ENCODE results near the gene MAP3K3.

Gene MAP3K3

GRCh38 chr17:63697341-63698286, 75.4 kb downstream of the MAP3K3 start:
- Histone ChIP-seq H3K9me3 (ENCODE audit: control insufficient read depth, insufficient read depth, low read length) (no peaks in the 10 kb centered on the region), H3K79me2 (ENCODE audit: control insufficient read depth, low read length) (peaks cover 47% of the 10 kb centered on the region), H4K20me1 (ENCODE audit: control insufficient read depth, insufficient read depth, low read depth, low read length) (peaks cover 1% of the 10 kb centered on the region), H3K27ac (ENCODE audit: low read depth, low read length) (peak overlapping the region; percentile 94), H3K27me3 (ENCODE audit: control insufficient read depth, low read length) (no peaks in the 10 kb centered on the region), H3K36me3 (ENCODE audit: control insufficient read depth, low read length) (peaks cover 61% of the 10 kb centered on the region), H3K9me2 (replicated peaks; ENCODE audit: control insufficient read depth, low read length) (no peaks in the 10 kb centered on the region), H3K4me3 (ENCODE audit: low read length) (peak overlapping the region; percentile 95), H3K4me2 (ENCODE audit: low read length) (peak overlapping the region; percentile 70), H3F3A (ENCODE audit: control insufficient read depth, insufficient read depth) (peaks cover 35% of the 10 kb centered on the region), H3K4me1 (ENCODE audit: control insufficient read depth, low read length) (peaks cover 64% of the 10 kb centered on the region)
- TF ChIP-seq EZH2phosphoT487 (IDR thresholded peaks at IDR 0.05; ENCODE audit: borderline replicate concordance, low read length) (no peak), CTCF (IDR thresholded peaks at IDR 0.05; ENCODE audit: low read depth, low read length, poor library complexity, severe bottlenecking) (peak; percentile 95)

- H3F3A ChIP-seq (ENCODE audit: control insufficient read depth, insufficient read depth): peaks cover 35% of the 10 kb centered on the region
- H3K4me2 ChIP-seq (ENCODE audit: low read length): peak overlapping the region; percentile 70
- peaks cover 55% of the 10 kb centered on the region for H3K79me2 ChIP-seq (ENCODE audit: control insufficient read depth, low read length)
- no peaks in the 10 kb centered on the region for H3K9me2 ChIP-seq (replicated peaks; ENCODE audit: control insufficient read depth, low read length)
- H3K4me1 ChIP-seq (ENCODE audit: control insufficient read depth, low read length): peaks cover 72% of the 10 kb centered on the region
- H4K20me1 ChIP-seq (ENCODE audit: control insufficient read depth, insufficient read depth, low read depth, low read length): peaks cover 5% of the 10 kb centered on the region
- no peaks in the 10 kb centered on the region for H3K27me3 ChIP-seq (ENCODE audit: control insufficient read depth, low read length)
- no peaks in the 10 kb centered on the region for H3K9me3 ChIP-seq (ENCODE audit: control insufficient read depth, insufficient read depth, low read length)
- peak overlapping the region; percentile 94 for H3K27ac ChIP-seq (ENCODE audit: low read depth, low read length)
- TF ChIP-seq EZH2phosphoT487 (IDR thresholded peaks at IDR 0.05; ENCODE audit: borderline replicate concordance, low read length): no peak
- no peak for TF ChIP-seq CTCF (IDR thresholded peaks at IDR 0.05; ENCODE audit: low read depth, low read length, poor library complexity, severe bottlenecking)
- H3K4me3 ChIP-seq (ENCODE audit: low read length): peak overlapping the region; percentile 95
- peaks cover 69% of the 10 kb centered on the region for H3K36me3 ChIP-seq (ENCODE audit: control insufficient read depth, low read length)
Observed at GRCh38 chr17:63698381-63698885, 76.2 kb downstream of the MAP3K3 start.

- no peak for TF ChIP-seq EZH2phosphoT487 (IDR thresholded peaks at IDR 0.05; ENCODE audit: borderline replicate concordance, low read length)
- no peak for TF ChIP-seq CTCF (IDR thresholded peaks at IDR 0.05; ENCODE audit: low read depth, low read length, poor library complexity, severe bottlenecking)
- Histone ChIP-seq H3K27ac (ENCODE audit: low read depth, low read length) (peak overlapping the region; percentile 94), H3K79me2 (ENCODE audit: control insufficient read depth, low read length) (peaks cover 61% of the 10 kb centered on the region), H3F3A (ENCODE audit: control insufficient read depth, insufficient read depth) (peaks cover 35% of the 10 kb centered on the region), H3K4me1 (ENCODE audit: control insufficient read depth, low read length) (peaks cover 79% of the 10 kb centered on the region), H3K4me2 (ENCODE audit: low read length) (peak overlapping the region; percentile 70), H3K36me3 (ENCODE audit: control insufficient read depth, low read length) (peaks cover 70% of the 10 kb centered on the region), H3K9me2 (replicated peaks; ENCODE audit: control insufficient read depth, low read length) (no peaks in the 10 kb centered on the region), H3K9me3 (ENCODE audit: control insufficient read depth, insufficient read depth, low read length) (no peaks in the 10 kb centered on the region), H3K4me3 (ENCODE audit: low read length) (peak overlapping the region; percentile 95), H4K20me1 (ENCODE audit: control insufficient read depth, insufficient read depth, low read depth, low read length) (peaks cover 5% of the 10 kb centered on the region), H3K27me3 (ENCODE audit: control insufficient read depth, low read length) (no peaks in the 10 kb centered on the region)
Observed at GRCh38 chr17:63698886-63699637, 76.8 kb downstream of the MAP3K3 start.

Measured in DOHH2 (cell line).